A549 (cell line): Measurements from ENCODE around the gene SPATA31E1. TPM values are rescaled to one million over a fixed set of nuclear protein-coding genes. Genes with fewer than 3 reads are reported as not detected.

ENCODE experiments used
- ATAC-seq, 2 experiments: fragments of 200-7000 bp in 1 of 2; fragments of >200 bp in 1 of 2; cut with Nextera tagmentation in 1 of 2; cut with Tn5 transposase in 1 of 2; 3 replicates each; pipeline versions ENCODE4 v1.8.0 to v1.9.1; 2018 to 2020; ENCODE audit warnings: mild to moderate bottlenecking in 1 of 2, moderate library complexity in 1 of 2
- CTCF ChIA-PET: fragments of 300-600 bp; sonication (Branson Sonifier 250); formaldehyde crosslinking; extraction: SDS; loops from one replicate; lab custom pipeline; 2021; ENCODE audit warnings: antibody characterized with exemption, inconsistent platforms; lab: Yijun Ruan, JAX
- POLR2A ChIA-PET: fragments of 350-600 bp; formaldehyde crosslinking; extraction: SDS; loops from one replicate; lab custom pipeline; 2021; ENCODE audit warnings: antibody characterized with exemption, inconsistent platforms; lab: Yijun Ruan, JAX
- DNase-seq, 2 experiments: peaks; one replicate each; pipeline versions ENCODE4 v3.0.0 to v3.0.0-alpha.2; 2011 to 2016; ENCODE audit warnings: low read depth in 1 of 2, low spot score in 1 of 2
- FAIRE-seq: peaks from 2 replicates; lab custom pipeline; 2011; peaks lifted over from hg19 to GRCh38; lab: Jason Lieb, UNC
- H3K27ac ChIP-seq, 2 experiments: fragments of >200 bp; sonication (Bioruptor Twin); formaldehyde crosslinking; 3 replicates each; pipeline ENCODE4 v1.5.1; 2016 to 2017
- H3K4me1 ChIP-seq: fragments of >200 bp; sonication (Bioruptor Twin); formaldehyde crosslinking; 3 replicates; pipeline ENCODE4 v1.6.1; 2016
- H3K4me2 ChIP-seq: fragments of >200 bp; sonication (Bioruptor Twin); formaldehyde crosslinking; 3 replicates; pipeline ENCODE4 v1.6.1; 2016
- H3K4me3 ChIP-seq: fragments of >200 bp; sonication (Bioruptor Twin); formaldehyde crosslinking; 3 replicates; pipeline ENCODE4 v1.5.1; 2016
- H3K9me3 ChIP-seq: fragments of >200 bp; sonication (Bioruptor Twin); formaldehyde crosslinking; 3 replicates; pipeline ENCODE4 v1.6.1; 2016
- BHLHE40 ChIP-seq: IDR thresholded peaks from 2 replicates; pipeline ENCODE4 v1.6.1; 2012; ENCODE audit warnings: low read depth, low read length, inconsistent platforms
- CBX2 ChIP-seq: fragments of 200-600 bp; sonication (generic); IDR thresholded peaks from 2 replicates; pipeline ENCODE4 v1.6.1; 2016; ENCODE audit warnings: low read depth, mild to moderate bottlenecking, borderline replicate concordance
- ESRRA ChIP-seq: fragments of 150-350 bp; IDR thresholded peaks from 2 replicates; pipeline ENCODE4 v1.6.1; 2014; ENCODE audit warnings: mild to moderate bottlenecking, low read length, borderline replicate concordance
- FOXS1 ChIP-seq: fragments of 250-450 bp; sonication (Bioruptor Pico); IDR thresholded peaks from 2 replicates; pipeline ENCODE4 v1.5.0; 2020; ENCODE audit warnings: mild to moderate bottlenecking, moderate library complexity
- HDAC2 ChIP-seq: fragments of 200-600 bp; sonication (generic); IDR thresholded peaks from 2 replicates; pipeline ENCODE4 v1.6.1; 2016
- HOXB13 ChIP-seq: fragments of 250-450 bp; sonication (Bioruptor Pico); IDR thresholded peaks from 2 replicates; pipeline ENCODE4 v1.5.0; 2020; ENCODE audit warnings: low read depth, mild to moderate bottlenecking, moderate library complexity
- JUN ChIP-seq, 2 experiments: fragments of >200 bp; sonication (Bioruptor Twin); formaldehyde crosslinking; IDR thresholded peaks; 2 replicates in 1 of 2; 3 replicates in 1 of 2; pipeline ENCODE4 v1.6.1; 2016 to 2017
- JUNB ChIP-seq: fragments of >200 bp; sonication (Bioruptor Twin); formaldehyde crosslinking; IDR thresholded peaks from 2 replicates; pipeline ENCODE4 v1.6.1; 2016
- MAFK ChIP-seq: fragments of 450-650 bp; IDR thresholded peaks from 2 replicates; pipeline ENCODE4 v1.6.1; 2014; ENCODE audit not compliant: partially characterized antibody
- MAZ ChIP-seq: fragments of 150-350 bp; IDR thresholded peaks from 2 replicates; pipeline ENCODE4 v1.6.1; 2014; ENCODE audit warnings: antibody characterized with exemption, low read depth, low read length, borderline replicate concordance
- MYC ChIP-seq: IDR thresholded peaks from 2 replicates; pipeline ENCODE4 v1.6.1; 2012; ENCODE audit warnings: mild to moderate bottlenecking, inconsistent platforms, low read length, improper control_type of control experiment, borderline replicate concordance
- NFE2L2 ChIP-seq: fragments of 150-350 bp; conservative IDR thresholded peaks from 2 replicates; pipeline ENCODE4 v1.6.1; 2014; ENCODE audit warnings: low read length
- POLR2A ChIP-seq: IDR thresholded peaks from 2 replicates; pipeline ENCODE4 v1.6.1; 2012; ENCODE audit warnings: mild to moderate bottlenecking, low read length
- POLR2AphosphoS2 ChIP-seq: conservative IDR thresholded peaks from 2 replicates; pipeline ENCODE4 v1.6.1; 2012; ENCODE audit warnings: low read length, improper control_type of control experiment, inconsistent platforms
- RAD21 ChIP-seq, 2 experiments: fragments of >200 bp in 1 of 2; sonication (Bioruptor Twin) in 1 of 2; formaldehyde crosslinking in 1 of 2; IDR thresholded peaks in 1 of 2; conservative IDR thresholded peaks in 1 of 2; 2 replicates in 1 of 2; 3 replicates in 1 of 2; pipeline ENCODE4 v1.6.1; 2012 to 2018; ENCODE audit warnings: inconsistent platforms in 1 of 2
- RCOR1 ChIP-seq: fragments of 150-350 bp; IDR thresholded peaks from 2 replicates; pipeline ENCODE4 v1.6.1; 2014; ENCODE audit warnings: antibody characterized with exemption, low read length, low read depth
- SREBF2 ChIP-seq: fragments of 450-650 bp; IDR thresholded peaks from 2 replicates; pipeline ENCODE4 v1.6.1; 2014; ENCODE audit warnings: mild to moderate bottlenecking, moderate library complexity
- TFCP2L1 ChIP-seq: fragments of 250-450 bp; sonication (Bioruptor Pico); IDR thresholded peaks from 2 replicates; pipeline ENCODE4 v1.5.0; 2021; ENCODE audit warnings: mild to moderate bottlenecking
- TP53 ChIP-seq: fragments of 250-450 bp; sonication (Bioruptor Pico); IDR thresholded peaks from 2 replicates; pipeline ENCODE4 v1.5.0; 2021; ENCODE audit warnings: mild to moderate bottlenecking, moderate library complexity
- ZSCAN20 ChIP-seq: fragments of 250-450 bp; sonication (Bioruptor Pico); IDR thresholded peaks from 2 replicates; pipeline ENCODE4 v1.8.0; 2022; ENCODE audit warnings: mild to moderate bottlenecking, moderate library complexity
- WGBS: methylation state at CpG from one replicate; pipeline ENCODE4 v1.1.6; 2017; ENCODE audit errors: missing lambda C conversion rate; 5-methylcytosine and 5-hydroxymethylcytosine counted together
- polyA plus RNA-seq, 4 experiments: library from polyadenylated mRNA; depleted of rRNA in 3 of 4; stranded (reverse); fragments of >200 nt; fragmentation: RNase III in 1 of 4; extraction: RNeasy Plus Mini Kit Qiagen cat#74134 plus additional on column Dnase treatment in 1 of 4; gene quantifications; 2 replicates in 3 of 4; 3 replicates in 1 of 4; pipeline ENCODE4 v1.2.3, GENCODE V29; 2011 to 2017
- TF ChIP-seq, protein P1 (sequence below): fragments of >200 bp; sonication (Bioruptor Twin); formaldehyde crosslinking; IDR thresholded peaks from 3 replicates; pipeline ENCODE4 v1.5.1; 2016
- TF ChIP-seq, protein P2 (sequence below): IDR thresholded peaks from 2 replicates; pipeline ENCODE4 v1.6.1; 2012
- TF ChIP-seq, protein P3 (sequence below): fragments of 150-350 bp; IDR thresholded peaks from 2 replicates; pipeline ENCODE4 v1.6.1; 2014; ENCODE audit warnings: low read depth, mild to moderate bottlenecking, low read length
- TF ChIP-seq, protein P4 (sequence below): fragments of 450-650 bp; IDR thresholded peaks from 2 replicates; pipeline ENCODE4 v1.6.1; 2014; ENCODE audit warnings: antibody characterized with exemption
- TF ChIP-seq, protein P5 (sequence below): IDR thresholded peaks from 2 replicates; pipeline ENCODE4 v1.6.1; 2012; ENCODE audit warnings: low read depth, borderline replicate concordance
- TF ChIP-seq, protein P6 (sequence below): fragments of 250-450 bp; sonication (Bioruptor Pico); IDR thresholded peaks from 2 replicates; pipeline ENCODE4 v1.5.0; 2021; ENCODE audit warnings: mild to moderate bottlenecking, moderate library complexity, borderline replicate concordance
- TF ChIP-seq, protein P7 (sequence below): fragments of >200 bp; sonication (Bioruptor Twin); formaldehyde crosslinking; IDR thresholded peaks from 2 replicates; pipeline ENCODE4 v1.6.1; 2016
- TF ChIP-seq, protein P8 (sequence below): fragments of 250-450 bp; sonication (Bioruptor Pico); IDR thresholded peaks from 2 replicates; pipeline ENCODE4 v1.5.0; 2020; ENCODE audit warnings: low read depth, mild to moderate bottlenecking, moderate library complexity

The SPATA31E1 gene
- polyA plus RNA-seq, 2 of the 4 experiments (the other 2 are of a cell fraction), result not detected

DNA sequence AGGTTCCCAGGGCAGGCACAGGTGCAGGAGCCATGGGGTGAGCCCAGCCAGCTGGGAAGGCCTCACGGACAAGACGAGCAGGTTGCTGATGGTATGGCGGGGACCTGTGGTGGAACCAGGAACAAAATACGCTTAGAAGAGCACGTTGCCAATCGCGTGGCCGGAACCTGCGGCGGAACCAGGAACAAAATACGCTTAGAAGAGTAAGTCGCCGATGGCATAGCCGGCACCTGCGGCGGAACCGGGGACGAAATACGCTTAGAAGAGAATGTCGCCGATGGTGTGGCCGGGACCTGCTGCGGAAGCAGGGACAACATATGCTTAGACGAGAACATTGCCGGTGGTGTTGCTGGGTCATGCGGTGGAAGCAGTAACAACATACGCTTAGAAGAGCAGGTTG, 23.5 kb upstream of the SPATA31E1 start:
- no peak overlapping the region for H3K4me3 ChIP-seq
- no peak for FAIRE-seq
- CTCF ChIA-PET, result no interaction called here
- TF ChIP-seq HDAC2 (no peak), SREBF2 (no peak), RCOR1 (no peak), ZSCAN20 (CRISPR knock-in tag) (no peak), MAFK (no peak), POLR2A (no peak), HOXB13 (CRISPR knock-in tag) (no peak), JUNB (no peak), POLR2AphosphoS2 (no peak), MAZ (no peak), NFE2L2 (no peak)
- TF ChIP-seq, protein P1, sequence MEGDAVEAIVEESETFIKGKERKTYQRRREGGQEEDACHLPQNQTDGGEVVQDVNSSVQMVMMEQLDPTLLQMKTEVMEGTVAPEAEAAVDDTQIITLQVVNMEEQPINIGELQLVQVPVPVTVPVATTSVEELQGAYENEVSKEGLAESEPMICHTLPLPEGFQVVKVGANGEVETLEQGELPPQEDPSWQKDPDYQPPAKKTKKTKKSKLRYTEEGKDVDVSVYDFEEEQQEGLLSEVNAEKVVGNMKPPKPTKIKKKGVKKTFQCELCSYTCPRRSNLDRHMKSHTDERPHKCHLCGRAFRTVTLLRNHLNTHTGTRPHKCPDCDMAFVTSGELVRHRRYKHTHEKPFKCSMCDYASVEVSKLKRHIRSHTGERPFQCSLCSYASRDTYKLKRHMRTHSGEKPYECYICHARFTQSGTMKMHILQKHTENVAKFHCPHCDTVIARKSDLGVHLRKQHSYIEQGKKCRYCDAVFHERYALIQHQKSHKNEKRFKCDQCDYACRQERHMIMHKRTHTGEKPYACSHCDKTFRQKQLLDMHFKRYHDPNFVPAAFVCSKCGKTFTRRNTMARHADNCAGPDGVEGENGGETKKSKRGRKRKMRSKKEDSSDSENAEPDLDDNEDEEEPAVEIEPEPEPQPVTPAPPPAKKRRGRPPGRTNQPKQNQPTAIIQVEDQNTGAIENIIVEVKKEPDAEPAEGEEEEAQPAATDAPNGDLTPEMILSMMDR, result no peak
- TF ChIP-seq, protein P2, sequence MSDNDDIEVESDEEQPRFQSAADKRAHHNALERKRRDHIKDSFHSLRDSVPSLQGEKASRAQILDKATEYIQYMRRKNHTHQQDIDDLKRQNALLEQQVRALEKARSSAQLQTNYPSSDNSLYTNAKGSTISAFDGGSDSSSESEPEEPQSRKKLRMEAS, result no peak
- TF ChIP-seq, protein P3, sequence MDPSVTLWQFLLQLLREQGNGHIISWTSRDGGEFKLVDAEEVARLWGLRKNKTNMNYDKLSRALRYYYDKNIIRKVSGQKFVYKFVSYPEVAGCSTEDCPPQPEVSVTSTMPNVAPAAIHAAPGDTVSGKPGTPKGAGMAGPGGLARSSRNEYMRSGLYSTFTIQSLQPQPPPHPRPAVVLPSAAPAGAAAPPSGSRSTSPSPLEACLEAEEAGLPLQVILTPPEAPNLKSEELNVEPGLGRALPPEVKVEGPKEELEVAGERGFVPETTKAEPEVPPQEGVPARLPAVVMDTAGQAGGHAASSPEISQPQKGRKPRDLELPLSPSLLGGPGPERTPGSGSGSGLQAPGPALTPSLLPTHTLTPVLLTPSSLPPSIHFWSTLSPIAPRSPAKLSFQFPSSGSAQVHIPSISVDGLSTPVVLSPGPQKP, result no peak
- TF ChIP-seq, all 56 proteins: peak for 0
- POLR2A ChIA-PET, result no interaction called here
- Histone ChIP-seq H3K9me3 (peaks cover 15% of the 10 kb centered on the region; the same call in 2 of the 3 replicates), H3K4me1 (peaks cover 15% of the 10 kb centered on the region), H3K27ac (no peak overlapping the region), H3K4me2 (no peak overlapping the region)
- no peak for ATAC-seq
- WGBS, result 96% methylated on average over 27 of the region's 27 CpGs
- DNase-seq, result no peak

DNA sequence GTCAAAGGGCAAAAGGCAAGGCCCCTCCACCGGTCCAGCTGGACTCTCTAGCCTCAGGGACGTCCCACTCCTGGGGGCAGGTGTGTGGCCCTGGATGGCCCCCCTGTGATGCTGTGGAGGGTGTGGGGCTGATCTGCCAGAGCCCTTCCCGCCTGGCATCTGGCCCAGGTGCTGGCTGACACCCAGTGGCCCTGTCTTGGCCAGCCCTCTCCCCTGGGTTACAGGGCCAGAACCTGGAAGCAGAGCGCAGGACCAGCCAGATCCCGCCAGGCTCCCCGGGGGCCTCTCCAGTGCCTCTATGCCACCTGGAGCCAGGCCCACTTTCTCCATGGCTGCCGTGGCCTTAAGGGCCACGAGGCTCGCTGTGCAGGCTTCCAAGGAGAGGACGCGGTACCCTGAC, 22.9 kb upstream of the SPATA31E1 start:
- FAIRE-seq, result no peak
- H3K4me1 ChIP-seq, result peaks cover 21% of the 10 kb centered on the region
- H3K4me3 ChIP-seq, result no peak overlapping the region
- ChIA-PET CTCF (no interaction called here), POLR2A (no interaction called here)
- TF ChIP-seq HOXB13 (CRISPR knock-in tag) (no peak), SREBF2 (no peak), ESRRA (no peak), JUN (IDR thresholded peaks at IDR 0.05) (no peak), TFCP2L1 (CRISPR knock-in tag) (no peak), CBX2 (no peak), BHLHE40 (no peak), RAD21 (conservative IDR thresholded peaks at IDR 0.05 in 1 of 2, IDR thresholded peaks at IDR 0.05 in 1 of 2) (no peak), TP53 (CRISPR knock-in tag) (no peak), MYC (no peak), HDAC2 (no peak), JUNB (no peak), FOXS1 (CRISPR knock-in tag) (no peak)
- TF ChIP-seq, protein P4, sequence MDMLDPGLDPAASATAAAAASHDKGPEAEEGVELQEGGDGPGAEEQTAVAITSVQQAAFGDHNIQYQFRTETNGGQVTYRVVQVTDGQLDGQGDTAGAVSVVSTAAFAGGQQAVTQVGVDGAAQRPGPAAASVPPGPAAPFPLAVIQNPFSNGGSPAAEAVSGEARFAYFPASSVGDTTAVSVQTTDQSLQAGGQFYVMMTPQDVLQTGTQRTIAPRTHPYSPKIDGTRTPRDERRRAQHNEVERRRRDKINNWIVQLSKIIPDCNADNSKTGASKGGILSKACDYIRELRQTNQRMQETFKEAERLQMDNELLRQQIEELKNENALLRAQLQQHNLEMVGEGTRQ, result no peak
- TF ChIP-seq, protein P1, result no peak
- TF ChIP-seq, protein P5, sequence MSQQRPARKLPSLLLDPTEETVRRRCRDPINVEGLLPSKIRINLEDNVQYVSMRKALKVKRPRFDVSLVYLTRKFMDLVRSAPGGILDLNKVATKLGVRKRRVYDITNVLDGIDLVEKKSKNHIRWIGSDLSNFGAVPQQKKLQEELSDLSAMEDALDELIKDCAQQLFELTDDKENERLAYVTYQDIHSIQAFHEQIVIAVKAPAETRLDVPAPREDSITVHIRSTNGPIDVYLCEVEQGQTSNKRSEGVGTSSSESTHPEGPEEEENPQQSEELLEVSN, result no peak
- TF ChIP-seq, protein P6, sequence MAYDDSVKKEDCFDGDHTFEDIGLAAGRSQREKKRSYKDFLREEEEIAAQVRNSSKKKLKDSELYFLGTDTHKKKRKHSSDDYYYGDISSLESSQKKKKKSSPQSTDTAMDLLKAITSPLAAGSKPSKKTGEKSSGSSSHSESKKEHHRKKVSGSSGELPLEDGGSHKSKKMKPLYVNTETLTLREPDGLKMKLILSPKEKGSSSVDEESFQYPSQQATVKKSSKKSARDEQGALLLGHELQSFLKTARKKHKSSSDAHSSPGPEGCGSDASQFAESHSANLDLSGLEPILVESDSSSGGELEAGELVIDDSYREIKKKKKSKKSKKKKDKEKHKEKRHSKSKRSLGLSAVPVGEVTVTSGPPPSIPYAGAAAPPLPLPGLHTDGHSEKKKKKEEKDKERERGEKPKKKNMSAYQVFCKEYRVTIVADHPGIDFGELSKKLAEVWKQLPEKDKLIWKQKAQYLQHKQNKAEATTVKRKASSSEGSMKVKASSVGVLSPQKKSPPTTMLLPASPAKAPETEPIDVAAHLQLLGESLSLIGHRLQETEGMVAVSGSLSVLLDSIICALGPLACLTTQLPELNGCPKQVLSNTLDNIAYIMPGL (CRISPR knock-in tag), result no peak
- TF ChIP-seq, protein P7, sequence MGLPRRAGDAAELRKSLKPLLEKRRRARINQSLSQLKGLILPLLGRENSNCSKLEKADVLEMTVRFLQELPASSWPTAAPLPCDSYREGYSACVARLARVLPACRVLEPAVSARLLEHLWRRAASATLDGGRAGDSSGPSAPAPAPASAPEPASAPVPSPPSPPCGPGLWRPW, result no peak
- TF ChIP-seq, protein P8, sequence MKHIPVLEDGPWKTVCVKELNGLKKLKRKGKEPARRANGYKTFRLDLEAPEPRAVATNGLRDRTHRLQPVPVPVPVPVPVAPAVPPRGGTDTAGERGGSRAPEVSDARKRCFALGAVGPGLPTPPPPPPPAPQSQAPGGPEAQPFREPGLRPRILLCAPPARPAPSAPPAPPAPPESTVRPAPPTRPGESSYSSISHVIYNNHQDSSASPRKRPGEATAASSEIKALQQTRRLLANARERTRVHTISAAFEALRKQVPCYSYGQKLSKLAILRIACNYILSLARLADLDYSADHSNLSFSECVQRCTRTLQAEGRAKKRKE (CRISPR knock-in tag), result no peak
- 85% methylated on average over 10 of the region's 11 CpGs for WGBS
- H3K4me2 ChIP-seq, result no peak overlapping the region
- ATAC-seq, result no peak
- no peak for DNase-seq
- H3K9me3 ChIP-seq, result peaks cover 15% of the 10 kb centered on the region; the same call in 2 of the 3 replicates
- H3K27ac ChIP-seq, result no peak overlapping the region
